Spleen (tissue), 11 donors: ENCODE data around the gene ARHGEF7. TPM values are rescaled to one million over a fixed set of nuclear protein-coding genes. Genes with fewer than 3 reads are reported as not detected.

Experiments
- DNase-seq: peaks from one replicate; pipeline ENCODE4 v3.0.0-alpha.2; 2020
- H3K27ac ChIP-seq, 8 donors: fragments of 200-600 bp; sonication (generic) in 7 of 8; 1 replicate in 4 of 8; 2 replicates in 4 of 8; pipeline versions ENCODE4 v1.5.0 to v1.8.0; 2016 to 2021; ENCODE audit warnings: inconsistent platforms in 4 of 8, mild to moderate bottlenecking in 4 of 8, moderate library complexity in 1 of 8
- H3K27me3 ChIP-seq, 7 donors: fragments of 200-600 bp; sonication (generic) in 6 of 7; replicated peaks in 1 of 7; 1 replicate in 4 of 7; 2 replicates in 3 of 7; pipeline versions ENCODE4 v1.5.0 to v1.8.0; 2016 to 2021; ENCODE audit warnings: inconsistent platforms in 3 of 7, mild to moderate bottlenecking in 1 of 7
- H3K36me3 ChIP-seq, 6 donors: fragments of 200-600 bp; sonication (generic) in 5 of 6; 1 replicate in 4 of 6; 2 replicates in 2 of 6; pipeline versions ENCODE4 v1.5.0 to v1.8.0; 2016 to 2021; ENCODE audit warnings: inconsistent platforms in 2 of 6
- H3K4me1 ChIP-seq, 6 donors: fragments of 200-600 bp; sonication (generic) in 5 of 6; 1 replicate in 3 of 6; 2 replicates in 3 of 6; pipeline versions ENCODE4 v1.5.0 to v1.8.0; 2016 to 2021; ENCODE audit warnings: inconsistent platforms in 3 of 6
- H3K4me3 ChIP-seq, 8 donors: fragments of 200-600 bp; sonication (generic) in 7 of 8; 1 replicate in 4 of 8; 2 replicates in 4 of 8; pipeline versions ENCODE4 v1.5.0 to v1.8.0; 2016 to 2021; ENCODE audit warnings: inconsistent platforms in 4 of 8, mild to moderate bottlenecking in 4 of 8, moderate library complexity in 2 of 8
- H3K9me3 ChIP-seq, 8 donors: fragments of 200-600 bp; sonication (generic) in 7 of 8; 1 replicate in 4 of 8; 2 replicates in 4 of 8; pipeline versions ENCODE4 v1.5.0 to v1.8.0; 2016 to 2021; ENCODE audit warnings: inconsistent platforms in 4 of 8
- POLR2A ChIP-seq, 3 donors: fragments of 450-650 bp; IDR thresholded peaks; one replicate each; pipeline ENCODE4 v1.5.1; 2017; ENCODE audit warnings: antibody characterized with exemption in 3 of 3, mild to moderate bottlenecking in 1 of 3
- POLR2AphosphoS5 ChIP-seq, 3 donors: sonication (generic); formaldehyde crosslinking; IDR thresholded peaks; one replicate each; pipeline ENCODE4 v1.5.1; 2017; ENCODE audit warnings: antibody characterized with exemption in 3 of 3
- WGBS, 5 donors: extraction: QIAGEN DNeasy Blood & Tissue Kit in 3 of 5; methylation state at CpG; one replicate each; pipeline versions ENCODE4 v1.1.5 to v1.1.7; 2013 to 2018; 5-methylcytosine and 5-hydroxymethylcytosine counted together
- intact Hi-C: fragments of 100-400 bp; cut with DNase I; formaldehyde crosslinking; loops from one replicate; pipeline ENCODE4 v1.15.0; 2023; ENCODE audit warnings: low total_unique reads
- polyA plus RNA-seq, 3 donors: library from polyadenylated mRNA; stranded (reverse); fragments of 200-250 nt; gene quantifications; one replicate each; pipeline ENCODE4 v1.2.1, GENCODE V29; 2013
- total RNA-seq, 7 donors: library from RNA; depleted of rRNA in 3 of 7; stranded (reverse); fragments of >200 nt in 3 of 7; fragmentation: NEBNext Ultra II Directional in 4 of 7; extraction: Animal tissue kit (Norgen Biotek cat#: 25700) in 4 of 7; gene quantifications; one replicate each; pipeline versions ENCODE4 v1.1.0 to v1.2.1, GENCODE V29; 2016 to 2021
- TF ChIP-seq, protein P1 (sequence below), 11 experiments: fragments of 200-600 bp in 7 of 11; fragments of 450-650 bp in 4 of 11; sonication (generic) in 4 of 11; IDR thresholded peaks in 8 of 11; conservative IDR thresholded peaks in 3 of 11; 1 replicate in 7 of 11; 2 replicates in 4 of 11; pipeline versions ENCODE4 v1.4.0 to v1.8.0; 2016 to 2021; ENCODE audit warnings: antibody characterized with exemption in 11 of 11, inconsistent platforms in 4 of 11, mild to moderate bottlenecking in 1 of 11
- donor health status: healthy with polysubstance abuse.
- donor health status: DM: no; HTN: no; CAD: no; lungs with moderate emphysema.
- donor health status: DM: no; HTN: no; CAD: no.
- donor health status: Bipolar disorder and iron deficiency.
- donor health status: healthy.
- donor health status: DM: no; HTN: no; CAD: no.
- donor health status: DM: yes; HTN: yes; CAD: no.

ARHGEF7 gene
- total and polyA plus RNA-seq, 10 donors, result 18.0 to 192 (median 114) TPM

DNA sequence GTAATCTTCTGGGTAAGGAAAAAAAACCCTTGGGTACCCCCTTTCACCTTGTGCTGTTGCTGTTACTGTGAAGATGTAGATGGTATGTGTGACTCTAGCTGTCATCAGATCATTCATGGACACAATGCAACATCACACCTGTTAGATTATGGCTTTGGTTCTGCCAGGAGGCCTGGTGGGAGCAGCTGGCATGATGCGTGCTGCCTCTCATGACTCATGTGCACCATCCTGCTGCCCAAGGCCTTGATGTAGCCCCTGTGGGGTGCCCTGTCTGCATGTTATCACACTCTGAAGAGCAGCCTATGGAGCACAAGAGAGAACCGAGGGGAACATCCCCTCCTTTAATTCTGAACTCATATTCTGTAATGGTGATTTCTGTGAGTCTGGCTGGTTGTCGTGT lies 147.6 kb downstream of the ARHGEF7 start:
- no peaks in the 10 kb centered on the region for H3K27me3 ChIP-seq
- no peak overlapping the region for H3K4me3 ChIP-seq
- H3K4me1 ChIP-seq, result peaks cover 0 to 18% (median under 1%) of the 10 kb centered on the region in 6 donors
- H3K9me3 ChIP-seq, result peaks cover 0 to 20% (median 11%) of the 10 kb centered on the region in 8 donors
- H3K36me3 ChIP-seq, result peaks cover 4 to 78% (median 29%) of the 10 kb centered on the region in 6 donors
- TF ChIP-seq POLR2AphosphoS5 (IDR thresholded peaks at IDR 0.05), result no peak
- TF ChIP-seq, protein P1, sequence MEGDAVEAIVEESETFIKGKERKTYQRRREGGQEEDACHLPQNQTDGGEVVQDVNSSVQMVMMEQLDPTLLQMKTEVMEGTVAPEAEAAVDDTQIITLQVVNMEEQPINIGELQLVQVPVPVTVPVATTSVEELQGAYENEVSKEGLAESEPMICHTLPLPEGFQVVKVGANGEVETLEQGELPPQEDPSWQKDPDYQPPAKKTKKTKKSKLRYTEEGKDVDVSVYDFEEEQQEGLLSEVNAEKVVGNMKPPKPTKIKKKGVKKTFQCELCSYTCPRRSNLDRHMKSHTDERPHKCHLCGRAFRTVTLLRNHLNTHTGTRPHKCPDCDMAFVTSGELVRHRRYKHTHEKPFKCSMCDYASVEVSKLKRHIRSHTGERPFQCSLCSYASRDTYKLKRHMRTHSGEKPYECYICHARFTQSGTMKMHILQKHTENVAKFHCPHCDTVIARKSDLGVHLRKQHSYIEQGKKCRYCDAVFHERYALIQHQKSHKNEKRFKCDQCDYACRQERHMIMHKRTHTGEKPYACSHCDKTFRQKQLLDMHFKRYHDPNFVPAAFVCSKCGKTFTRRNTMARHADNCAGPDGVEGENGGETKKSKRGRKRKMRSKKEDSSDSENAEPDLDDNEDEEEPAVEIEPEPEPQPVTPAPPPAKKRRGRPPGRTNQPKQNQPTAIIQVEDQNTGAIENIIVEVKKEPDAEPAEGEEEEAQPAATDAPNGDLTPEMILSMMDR (IDR thresholded peaks at IDR 0.05 in 8 of 11, conservative IDR thresholded peaks at IDR 0.05 in 3 of 11), result no peak
- TF ChIP-seq POLR2A (IDR thresholded peaks at IDR 0.05), result no peak
- no peak for DNase-seq
- intact Hi-C loops, result no loop called here
- 87 to 94% (median 92%) methylated on average over 3 of the region's 3 CpGs for WGBS, 5 donors
- H3K27ac ChIP-seq, result peak overlapping the region in 2 of 8 donors; percentile 1 to 3

DNA sequence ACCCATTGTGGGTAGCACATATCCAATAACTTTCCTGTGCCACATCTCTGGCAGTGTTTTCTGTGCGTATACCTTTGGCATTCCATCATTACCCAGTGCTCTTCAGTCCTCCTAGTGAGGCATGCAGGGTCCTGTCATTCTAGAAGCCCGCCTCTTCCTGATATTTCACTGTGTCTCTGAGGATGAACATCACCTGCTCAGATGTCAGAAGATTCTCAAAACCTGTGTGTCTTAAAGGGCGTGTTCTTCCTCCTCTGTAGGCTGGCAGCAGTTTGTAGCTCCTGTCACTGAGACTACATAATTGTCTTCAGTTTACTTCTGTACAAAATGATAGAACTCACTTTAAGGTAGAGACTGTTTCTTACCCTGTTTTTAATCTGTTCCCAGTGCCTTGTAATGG lies 148.5 kb downstream of the ARHGEF7 start:
- H3K27ac ChIP-seq, result no peak overlapping the region
- 92 to 99% (median 96%) methylated on average over 3 of the region's 3 CpGs for WGBS, 5 donors
- peaks cover 0 to 19% (median 11%) of the 10 kb centered on the region in 8 donors for H3K9me3 ChIP-seq
- TF ChIP-seq, protein P1 (IDR thresholded peaks at IDR 0.05 in 8 of 11, conservative IDR thresholded peaks at IDR 0.05 in 3 of 11), result no peak
- no peak for TF ChIP-seq POLR2A (IDR thresholded peaks at IDR 0.05)
- intact Hi-C loops, result no loop called here
- no peaks in the 10 kb centered on the region for H3K27me3 ChIP-seq
- no peak for DNase-seq
- peaks cover under 1 to 78% (median 29%) of the 10 kb centered on the region in 6 donors for H3K36me3 ChIP-seq
- peaks cover 0 to 22% (median 4%) of the 10 kb centered on the region in 6 donors for H3K4me1 ChIP-seq
- no peak overlapping the region for H3K4me3 ChIP-seq

DNA sequence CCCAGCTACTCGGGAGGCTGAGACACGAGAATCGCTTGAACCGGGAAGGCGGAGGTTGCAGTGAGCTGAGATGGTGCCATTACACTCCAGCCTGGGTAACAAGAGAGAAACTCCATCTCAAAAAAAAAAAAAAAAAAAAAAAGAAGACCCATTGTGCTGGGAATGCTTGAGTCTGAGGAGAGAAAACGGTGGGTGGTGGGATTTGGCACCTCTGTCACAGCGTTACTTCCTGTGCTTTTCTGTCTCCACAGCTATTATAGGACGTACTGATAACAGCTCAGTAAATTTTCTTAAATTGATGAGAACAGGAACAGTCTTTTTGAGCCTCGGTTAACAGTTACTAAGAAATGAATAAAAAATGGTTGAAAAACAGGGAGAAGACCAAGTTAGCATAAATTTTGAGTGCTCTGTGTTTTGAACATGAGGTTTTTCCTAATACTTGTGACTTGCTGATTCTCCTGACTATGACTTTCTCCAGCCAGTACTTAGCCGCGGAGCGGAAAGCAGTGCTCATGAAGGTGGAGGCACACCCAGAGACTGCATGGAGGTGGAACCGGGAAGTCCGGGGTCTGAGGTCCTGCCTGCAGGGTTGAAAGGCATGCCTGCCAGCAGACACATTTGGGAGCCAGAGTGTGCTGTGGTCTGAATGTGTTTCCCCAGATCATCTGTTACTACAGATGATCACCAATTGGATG lies 150.0 kb downstream of the ARHGEF7 start:
- H3K27ac ChIP-seq, result peak overlapping the region in 3 of 8 donors; percentile 9 to 33 (median 10)
- no peak overlapping the region for H3K4me3 ChIP-seq
- peaks cover 0 to 3% (median 0%) of the 10 kb centered on the region in 8 donors for H3K9me3 ChIP-seq
- H3K27me3 ChIP-seq, result no peaks in the 10 kb centered on the region
- H3K36me3 ChIP-seq, result peaks cover 0 to 80% (median 29%) of the 10 kb centered on the region in 6 donors
- no peak for DNase-seq
- TF ChIP-seq POLR2AphosphoS5 (IDR thresholded peaks at IDR 0.05), result no peak
- TF ChIP-seq POLR2A (IDR thresholded peaks at IDR 0.05), result no peak
- TF ChIP-seq, protein P1 (IDR thresholded peaks at IDR 0.05 in 8 of 11, conservative IDR thresholded peaks at IDR 0.05 in 3 of 11), result no peak
- intact Hi-C loops, result no loop called here
- peaks cover 0 to 36% (median 15%) of the 10 kb centered on the region in 6 donors for H3K4me1 ChIP-seq
- 87 to 90% (median 89%) methylated on average over 14 of the region's 14 CpGs for WGBS, 5 donors

DNA sequence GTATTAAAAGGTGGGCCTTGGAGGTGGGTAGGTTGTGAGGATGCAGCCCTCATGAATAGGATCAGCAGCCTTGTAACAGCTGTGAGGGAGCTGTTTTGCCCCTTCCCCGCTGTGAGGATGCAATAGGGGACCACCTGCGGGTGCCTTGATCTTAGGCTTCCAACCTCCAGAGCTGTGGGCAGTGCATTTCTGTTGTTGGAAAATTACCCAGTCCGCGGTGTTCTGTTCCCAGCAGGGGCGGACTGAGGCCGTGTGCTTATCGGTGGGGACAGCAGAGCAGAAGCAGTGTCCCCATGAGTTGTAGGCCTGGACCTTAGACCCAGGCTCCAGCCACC lies 150.6 kb downstream of the ARHGEF7 start:
- WGBS, 5 donors, result 88 to 100% (median 96%) methylated on average over 6 to 7 of the region's 7 CpGs
- Histone ChIP-seq H3K27ac (peak overlapping the region in 2 of 8 donors; percentile 10 to 33), H3K27me3 (no peaks in the 10 kb centered on the region), H3K4me3 (no peak overlapping the region), H3K36me3 (peaks cover 0 to 85% (median 32%) of the 10 kb centered on the region in 6 donors), H3K9me3 (no peaks in the 10 kb centered on the region), H3K4me1 (peaks cover 0 to 41% (median 18%) of the 10 kb centered on the region in 6 donors)
- no peak for DNase-seq
- intact Hi-C loops, result no loop called here
- TF ChIP-seq, protein P1 (IDR thresholded peaks at IDR 0.05 in 8 of 11, conservative IDR thresholded peaks at IDR 0.05 in 3 of 11), result no peak
- no peak for TF ChIP-seq POLR2AphosphoS5 (IDR thresholded peaks at IDR 0.05)
- no peak for TF ChIP-seq POLR2A (IDR thresholded peaks at IDR 0.05)
